Measurements from ENCODE around the gene FBXL17.

DNA sequence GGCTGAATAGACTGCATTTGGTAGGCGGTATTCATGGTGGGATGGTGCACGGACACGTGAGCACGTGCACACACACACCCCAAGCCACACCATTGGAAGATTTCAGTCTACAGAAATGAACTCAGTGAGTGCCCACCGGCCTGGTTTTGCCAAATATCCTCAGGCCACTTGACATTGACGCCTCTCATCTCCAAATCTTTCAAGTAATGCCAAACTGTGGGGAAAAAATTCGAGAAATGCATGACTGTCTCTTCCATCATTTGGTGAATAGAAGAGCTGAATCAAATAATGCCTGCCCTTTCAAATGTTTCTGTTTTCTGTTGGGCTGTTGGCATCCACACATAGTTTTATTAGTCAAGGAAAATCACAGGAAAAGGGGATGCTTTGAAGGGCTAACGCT, 528.9 kb downstream of the FBXL17 start:
- no peak for TF ChIP-seq ZNF770 (CRISPR knock-in tag; IDR thresholded peaks at IDR 0.05)
- TF ChIP-seq CTCF (CRISPR knock-in tag; IDR thresholded peaks at IDR 0.05): no peak
- TF ChIP-seq POLR2A (IDR thresholded peaks at IDR 0.05; ENCODE audit: insufficient read depth in 1 of 2, low read depth in 2 of 2, low read length in 2 of 2): no peak
- TF ChIP-seq ZNF121 (CRISPR knock-in tag; IDR thresholded peaks at IDR 0.05): no peak
- no peak for TF ChIP-seq HMG20A (CRISPR knock-in tag; IDR thresholded peaks at IDR 0.05; ENCODE audit: borderline replicate concordance)
- no peak for TF ChIP-seq SP1 (IDR thresholded peaks at IDR 0.05)
- no peak for TF ChIP-seq SP1 (CRISPR knock-in tag; IDR thresholded peaks at IDR 0.05)
- TF ChIP-seq, protein P1, sequence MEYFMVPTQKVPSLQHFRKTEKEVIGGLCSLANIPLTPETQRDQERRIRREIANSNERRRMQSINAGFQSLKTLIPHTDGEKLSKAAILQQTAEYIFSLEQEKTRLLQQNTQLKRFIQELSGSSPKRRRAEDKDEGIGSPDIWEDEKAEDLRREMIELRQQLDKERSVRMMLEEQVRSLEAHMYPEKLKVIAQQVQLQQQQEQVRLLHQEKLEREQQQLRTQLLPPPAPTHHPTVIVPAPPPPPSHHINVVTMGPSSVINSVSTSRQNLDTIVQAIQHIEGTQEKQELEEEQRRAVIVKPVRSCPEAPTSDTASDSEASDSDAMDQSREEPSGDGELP (IDR thresholded peaks at IDR 0.05; ENCODE audit: borderline replicate concordance, low read depth): no peak
